Lower lobe of right lung (tissue), 2 donors: ENCODE data around the gene AFF3. TPM values are rescaled to one million over a fixed set of nuclear protein-coding genes. Genes with fewer than 3 reads are reported as not detected.

Source experiments
- ATAC-seq, 2 donors: fragments of 200-7000 bp; cut with Tn5 transposase; one replicate each; pipeline ENCODE4 v1.9.1; 2020 to 2022; ENCODE audit warnings: mild to moderate bottlenecking in 2 of 2, moderate library complexity in 2 of 2
- DNase-seq: peaks from one replicate; pipeline ENCODE4 v3.0.0-alpha.2; 2020
- H3K27ac ChIP-seq: fragments of 200-600 bp; one replicate; pipeline ENCODE4 v1.8.0; 2022
- H3K27me3 ChIP-seq: fragments of 200-600 bp; one replicate; pipeline ENCODE4 v1.8.0; 2022; ENCODE audit warnings: low read depth
- H3K36me3 ChIP-seq: fragments of 200-600 bp; one replicate; pipeline ENCODE4 v1.8.0; 2022; ENCODE audit warnings: mild to moderate bottlenecking
- H3K4me1 ChIP-seq: fragments of 200-600 bp; one replicate; pipeline ENCODE4 v1.8.0; 2022
- H3K4me3 ChIP-seq: fragments of 200-600 bp; one replicate; pipeline ENCODE4 v1.8.0; 2022; ENCODE audit warnings: mild to moderate bottlenecking
- H3K9me3 ChIP-seq: fragments of 200-600 bp; one replicate; pipeline ENCODE4 v1.8.0; 2022
- CTCF ChIP-seq: fragments of 200-600 bp; IDR thresholded peaks from one replicate; pipeline ENCODE4 v1.8.0; 2022; ENCODE audit warnings: antibody characterized with exemption, mild to moderate bottlenecking
- intact Hi-C: fragments of 100-400 bp; cut with DNase I; formaldehyde crosslinking; loops from one replicate; pipeline ENCODE4 v1.11.0; 2022
- total RNA-seq: library from RNA; stranded (reverse); fragmentation: NEBNext Ultra II Directional; extraction: Animal tissue kit (Norgen Biotek cat#: 25700); gene quantifications from one replicate; pipeline ENCODE4 v1.2.1, GENCODE V29; 2021
- donor health status: DM: no; HTN: yes; CAD: no; lungs with severe emphysema.

AFF3 gene
- total RNA-seq, 1 donor from 2014 or later: 57.3 TPM

GRCh38 chr2:100054426-100054825 is 88.0 kb downstream of the AFF3 start:
- no peak for TF ChIP-seq CTCF
- no peaks in the 10 kb centered on the region for H3K9me3 ChIP-seq
- intact Hi-C loops: no loop called here
- DNase-seq (no peak), ATAC-seq (no peak)
- no peaks in the 10 kb centered on the region for H3K27me3 ChIP-seq
- H3K27ac ChIP-seq: no peak overlapping the region
- H3K36me3 ChIP-seq: no peaks in the 10 kb centered on the region
- H3K4me1 ChIP-seq: no peaks in the 10 kb centered on the region
- no peak overlapping the region for H3K4me3 ChIP-seq

- intact Hi-C loops: no loop called here
- no peak for TF ChIP-seq CTCF
- peak; percentile 28 to 51 for ATAC-seq
- H3K27ac ChIP-seq: no peak overlapping the region
- no peaks in the 10 kb centered on the region for H3K4me1 ChIP-seq
- H3K4me3 ChIP-seq: no peak overlapping the region
- no peaks in the 10 kb centered on the region for H3K36me3 ChIP-seq
- no peaks in the 10 kb centered on the region for H3K27me3 ChIP-seq
- DNase-seq: no peak
- no peaks in the 10 kb centered on the region for H3K9me3 ChIP-seq
Measured at GRCh38 chr2:100053087-100053885, 89.1 kb downstream of the AFF3 start.

- TF ChIP-seq CTCF: no peak
- no peaks in the 10 kb centered on the region for H3K4me1 ChIP-seq
- H3K9me3 ChIP-seq: no peaks in the 10 kb centered on the region
- H3K27me3 ChIP-seq: no peaks in the 10 kb centered on the region
- ATAC-seq: peak; percentile 85 to 91
- no peak overlapping the region for H3K4me3 ChIP-seq
- H3K36me3 ChIP-seq: no peaks in the 10 kb centered on the region
- H3K27ac ChIP-seq: no peak overlapping the region
- intact Hi-C loops: no loop called here
- peak; percentile 77 for DNase-seq
Measured at GRCh38 chr2:100052650-100053049, 89.7 kb downstream of the AFF3 start.

- ATAC-seq (no peak), DNase-seq (no peak)
- Histone ChIP-seq H3K4me1 (no peaks in the 10 kb centered on the region), H3K27ac (no peak overlapping the region), H3K27me3 (no peaks in the 10 kb centered on the region), H3K36me3 (no peaks in the 10 kb centered on the region), H3K4me3 (no peak overlapping the region), H3K9me3 (no peaks in the 10 kb centered on the region)
- intact Hi-C loops: no loop called here
- TF ChIP-seq CTCF: no peak
Measured at GRCh38 chr2:100051253-100051652, 91.1 kb downstream of the AFF3 start.

- no peak for DNase-seq
- intact Hi-C loops: no loop called here
- Histone ChIP-seq H3K36me3 (no peaks in the 10 kb centered on the region), H3K27ac (no peak overlapping the region), H3K27me3 (no peaks in the 10 kb centered on the region), H3K4me1 (no peaks in the 10 kb centered on the region), H3K4me3 (no peak overlapping the region), H3K9me3 (no peaks in the 10 kb centered on the region)
- ATAC-seq: no peak
- no peak for TF ChIP-seq CTCF
Measured at GRCh38 chr2:100050685-100051084, 91.7 kb downstream of the AFF3 start.
